ENCODE results near the gene ZRANB3.
"Not testable (repeated sequence)": the region's sequence is repeated elsewhere in the genome, so short reads cannot be mapped to it uniquely, and the experiment has no call there.

The ZRANB3 gene

DNA sequence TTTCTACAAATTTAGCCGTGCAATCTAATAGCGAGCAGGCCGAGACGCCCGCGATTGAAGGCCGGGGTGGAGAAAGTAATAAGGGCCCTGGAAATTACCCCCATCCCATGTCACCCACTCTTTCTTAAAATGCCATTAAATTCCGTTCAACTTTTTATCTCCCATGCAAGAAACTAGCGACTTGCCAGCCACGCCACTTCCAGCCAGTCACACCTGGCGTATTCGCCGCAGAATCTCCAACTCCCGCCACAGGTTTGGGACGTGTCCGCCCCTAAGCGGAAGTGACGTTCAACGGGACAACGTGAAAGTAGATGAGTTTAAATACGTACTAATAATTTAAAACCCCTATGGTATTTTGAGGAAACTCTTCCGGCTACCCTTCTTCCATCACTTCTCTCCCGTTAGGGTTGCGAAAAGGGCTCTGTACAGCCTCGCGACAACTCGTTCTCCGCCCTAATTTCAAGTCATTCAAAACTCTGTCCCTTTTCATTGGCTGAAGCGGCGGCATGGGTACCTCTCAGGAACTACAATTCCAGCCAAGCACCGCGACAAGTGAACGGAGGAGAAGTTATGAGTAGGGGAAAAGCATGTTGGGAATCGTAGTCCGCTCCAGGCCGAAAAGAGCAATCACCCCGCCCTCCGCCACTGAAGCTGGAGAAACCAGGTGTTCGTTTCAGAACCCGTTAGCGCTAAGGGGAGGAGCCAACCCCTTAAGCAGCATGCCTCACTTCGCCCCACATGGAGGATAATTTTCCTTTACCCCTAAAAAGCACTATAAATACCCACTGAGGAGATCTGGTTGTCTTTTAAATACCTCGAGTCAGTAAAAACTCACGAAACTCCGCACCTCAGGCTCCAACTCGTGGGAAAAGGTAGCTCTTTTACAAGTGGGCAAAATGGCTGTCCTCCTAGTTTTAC, at the start of gene ZRANB3:
Gene ZRANB3, minus strand, starts transcription at position 906 of the 918 bp plus-strand sequence.
- DNase-seq: peak; percentile 95

GRCh38 chr2:135573620-135574019, 42.6 kb upstream of the ZRANB3 start:
- no peak for DNase-seq

DNA sequence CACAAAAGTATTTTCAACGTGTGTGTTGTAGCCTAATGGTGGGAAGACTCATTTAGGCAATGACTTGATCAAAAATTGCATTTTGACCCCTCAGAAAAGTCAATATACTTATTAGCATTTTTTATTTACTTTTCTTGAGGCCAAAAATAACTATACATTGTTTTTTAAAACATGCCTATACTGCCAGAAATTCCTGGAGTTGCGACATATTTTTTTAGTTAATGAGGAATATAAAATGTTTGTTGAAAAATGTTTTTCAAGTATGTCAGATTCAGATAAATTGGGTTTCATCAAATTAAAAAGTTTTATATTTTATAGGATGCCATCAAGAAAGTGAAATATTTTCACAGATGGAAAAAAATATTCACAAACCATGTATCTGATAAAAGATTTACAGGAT, 39.9 kb upstream of the ZRANB3 start:
- DNase-seq: no peak

DNA sequence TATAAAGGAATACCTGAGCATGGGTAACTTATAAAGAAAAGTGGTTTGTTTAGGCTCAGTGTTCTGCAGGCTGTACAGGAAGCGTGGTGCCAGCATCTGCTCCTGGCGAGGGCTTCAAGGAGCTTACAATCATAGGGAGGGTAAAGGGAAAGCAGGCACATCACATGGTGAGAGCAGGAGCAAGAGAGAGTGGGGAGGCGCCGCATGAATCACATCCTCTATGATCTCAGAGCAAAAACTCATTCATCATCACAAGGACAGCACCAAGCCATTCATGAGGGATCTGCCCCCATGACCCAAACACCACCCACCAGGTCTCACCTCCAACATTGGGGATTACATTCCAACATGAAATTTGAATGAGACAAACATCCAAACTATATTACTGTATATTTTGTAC, 32.8 kb upstream of the ZRANB3 start:
- no peak for DNase-seq

- no peak for DNase-seq
These were observed 30.9 kb upstream of the ZRANB3 start for GRCh38 chr2:135561925-135562324.

GRCh38 chr2:135557530-135557929, 26.5 kb upstream of the ZRANB3 start:
- DNase-seq: no peak

- DNase-seq: no peak
These were observed 24.3 kb upstream of the ZRANB3 start for GRCh38 chr2:135555311-135555710.

- DNase-seq: no peak
These were observed 21.9 kb upstream of the ZRANB3 start for GRCh38 chr2:135552887-135553286.

GRCh38 chr2:135551356-135551755, 20.3 kb upstream of the ZRANB3 start:
- DNase-seq: no peak

DNA sequence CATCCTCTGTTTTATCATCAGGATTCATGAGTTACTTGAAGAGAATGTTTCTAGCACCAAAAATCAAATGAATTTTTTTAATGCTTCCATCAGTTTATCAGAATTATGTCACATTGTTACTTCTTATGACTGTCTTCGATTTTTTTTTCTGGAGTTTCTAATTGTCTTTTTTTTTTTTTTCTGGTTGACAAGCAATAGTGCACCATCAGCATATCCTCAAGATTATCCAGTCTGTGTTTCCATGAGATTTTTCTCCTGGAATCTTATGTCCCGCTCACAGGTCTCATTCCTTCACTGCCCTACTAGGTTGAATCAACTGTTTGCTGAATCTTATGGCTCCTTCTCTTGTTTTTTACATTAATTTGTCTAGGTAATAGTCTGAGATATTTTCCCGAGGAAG, 16.3 kb upstream of the ZRANB3 start:
- DNase-seq: no peak

DNA sequence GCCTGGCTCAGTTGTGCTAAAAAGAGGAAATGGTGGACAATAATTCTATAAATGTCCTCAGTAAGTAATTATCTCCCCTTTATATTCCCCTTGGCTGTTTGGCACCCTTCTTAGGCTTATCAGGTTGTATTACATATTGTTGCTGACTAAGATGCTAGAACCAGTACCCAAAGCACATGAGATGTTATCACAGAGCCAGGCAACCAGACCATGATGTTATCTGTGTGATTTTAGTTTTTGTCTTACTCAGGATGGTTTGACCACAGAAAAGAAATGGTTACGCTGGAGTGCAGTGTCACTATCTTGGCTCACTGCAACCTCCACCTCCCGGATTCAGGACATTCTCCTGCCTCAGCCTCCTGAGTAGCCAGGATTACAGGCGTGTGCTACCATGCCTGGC, 15.4 kb upstream of the ZRANB3 start:
- no peak for DNase-seq

GRCh38 chr2:135533545-135533944, 2.5 kb upstream of the ZRANB3 start:
- DNase-seq: not testable (repeated sequence)

DNA sequence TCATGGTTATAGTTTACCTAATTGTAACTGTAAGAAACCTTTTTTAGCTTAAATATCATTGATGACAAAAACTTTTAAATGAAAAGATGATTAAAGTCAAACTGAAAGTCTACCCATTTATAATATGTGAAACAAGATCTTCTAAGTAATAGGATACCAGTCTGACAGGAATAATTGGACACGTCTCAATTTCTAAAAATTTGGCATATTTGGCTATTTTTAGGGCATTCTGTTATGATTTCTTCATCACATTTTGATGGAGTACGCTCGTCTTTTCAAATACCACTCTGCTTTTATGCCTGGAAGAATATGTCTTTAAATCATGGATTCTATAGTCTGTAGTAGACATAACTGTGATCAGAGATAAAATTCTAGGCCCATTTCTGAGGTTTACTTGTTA, 1.6 kb upstream of the ZRANB3 start:
- no peak for DNase-seq

DNA sequence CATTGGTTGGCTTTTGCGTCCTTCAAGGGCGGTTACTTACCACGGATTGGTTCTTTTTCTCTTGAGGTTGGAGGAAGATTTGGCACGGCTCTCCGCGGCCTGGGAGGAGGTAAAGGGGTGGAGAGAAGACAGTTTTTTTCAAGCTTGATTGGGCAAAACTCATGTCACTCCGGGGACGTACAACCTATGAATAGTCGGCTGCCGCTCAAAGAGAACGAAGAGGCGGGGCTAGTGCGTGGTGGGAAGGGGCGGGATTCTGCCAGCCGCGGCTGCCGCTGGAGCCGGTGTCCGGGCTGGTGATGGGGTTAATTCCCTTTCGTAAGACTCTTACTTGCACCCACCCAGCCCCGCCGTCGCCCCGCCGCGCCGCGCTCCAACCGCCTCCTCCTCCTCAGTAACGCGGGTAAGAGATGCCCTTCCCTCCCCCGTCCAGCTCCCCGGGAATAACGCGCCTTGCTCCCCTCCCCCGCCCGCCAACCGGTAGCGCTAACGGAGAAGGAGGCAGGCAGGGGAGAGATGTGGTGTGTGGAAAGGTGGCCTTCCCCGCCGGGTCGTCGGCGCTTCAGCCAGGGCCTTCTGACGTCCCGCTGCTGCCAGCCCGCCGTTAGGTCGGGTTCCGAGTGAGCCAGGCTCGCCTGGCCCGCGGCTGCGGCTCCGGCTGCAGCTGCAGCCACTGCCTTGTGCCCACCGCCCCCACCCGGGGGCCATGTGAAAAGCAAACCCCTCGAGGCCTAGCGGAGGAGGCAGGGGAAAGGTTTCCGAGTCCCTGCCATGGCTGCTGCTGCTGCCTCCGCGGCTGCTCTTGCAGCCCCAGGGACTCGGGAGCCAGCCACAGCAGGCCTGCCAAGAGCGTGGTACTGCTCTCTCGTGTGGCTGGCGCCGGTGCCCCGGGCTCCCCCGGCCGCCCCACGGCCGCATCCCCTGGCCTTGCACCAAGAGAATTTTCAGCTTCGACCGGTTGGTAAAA, 496 bp upstream of the ZRANB3 start, which contains the start of gene R3HDM1:
Gene R3HDM1, plus strand, starts transcription at position 254 of the 967 bp plus-strand sequence. CDS start 73,362 bp downstream, outside the sequence.
- DNase-seq: peak; percentile 96

DNA sequence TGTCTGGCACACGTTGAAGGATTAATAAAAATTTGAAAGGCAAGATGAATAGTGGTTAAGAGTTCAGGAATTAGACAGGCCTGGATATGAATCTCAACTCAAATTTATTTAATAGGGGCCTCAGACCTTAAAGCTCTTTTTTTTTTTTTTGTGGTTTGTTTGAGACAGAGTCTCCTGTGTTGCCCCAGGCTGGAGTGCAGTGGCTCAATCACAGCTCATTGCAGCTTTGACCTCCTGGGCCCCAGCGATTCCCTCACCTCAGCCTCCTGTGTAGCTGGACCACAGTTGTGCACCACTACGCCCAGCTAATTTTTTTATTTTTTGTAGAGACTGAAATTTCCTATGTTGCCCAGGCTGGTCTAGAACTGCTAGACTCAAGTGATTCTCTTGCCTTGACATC, 3.0 kb downstream of the ZRANB3 start:
- DNase-seq: no peak

- DNase-seq: no peak
These were observed 5.2 kb downstream of the ZRANB3 start for GRCh38 chr2:135525786-135526185.

DNA sequence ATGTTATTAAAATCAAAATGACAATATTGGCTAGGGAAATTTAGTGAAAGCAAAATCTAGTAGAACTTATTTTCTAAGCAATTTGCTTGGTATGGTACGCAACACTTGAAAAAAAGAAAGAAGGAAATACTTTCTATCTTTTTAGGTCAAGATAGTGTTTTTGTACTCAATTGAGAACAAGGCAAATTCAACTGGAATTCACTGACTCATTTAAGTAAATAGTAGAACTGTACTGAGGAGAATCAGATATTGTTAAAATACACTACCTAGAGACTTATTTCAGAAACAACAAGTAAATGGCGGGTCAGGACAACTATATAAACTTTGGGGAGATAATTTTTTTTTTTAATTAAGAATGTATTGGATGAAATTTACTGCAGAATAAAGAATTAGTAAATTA, 18.9 kb downstream of the ZRANB3 start:
- no peak for DNase-seq

DNA sequence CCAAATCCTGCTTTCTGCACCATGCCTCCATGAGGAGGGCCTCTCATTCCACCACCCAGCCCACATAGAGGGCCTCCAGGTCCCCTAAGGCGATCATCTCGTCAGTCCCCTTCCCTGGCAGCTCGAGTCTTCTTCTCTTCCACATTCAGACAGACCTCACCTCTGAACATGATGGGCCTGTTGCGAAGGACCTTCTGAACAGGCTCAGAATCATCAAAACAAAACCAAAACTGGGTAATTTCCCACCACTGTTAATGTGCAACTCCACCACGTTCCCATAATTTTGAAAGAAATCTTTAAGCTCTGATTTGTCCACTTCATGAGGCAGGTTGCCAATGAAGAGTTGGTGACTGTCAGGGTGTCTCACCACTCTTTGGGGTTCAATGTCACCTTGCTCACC, 20.4 kb downstream of the ZRANB3 start:
- no peak for DNase-seq

DNA sequence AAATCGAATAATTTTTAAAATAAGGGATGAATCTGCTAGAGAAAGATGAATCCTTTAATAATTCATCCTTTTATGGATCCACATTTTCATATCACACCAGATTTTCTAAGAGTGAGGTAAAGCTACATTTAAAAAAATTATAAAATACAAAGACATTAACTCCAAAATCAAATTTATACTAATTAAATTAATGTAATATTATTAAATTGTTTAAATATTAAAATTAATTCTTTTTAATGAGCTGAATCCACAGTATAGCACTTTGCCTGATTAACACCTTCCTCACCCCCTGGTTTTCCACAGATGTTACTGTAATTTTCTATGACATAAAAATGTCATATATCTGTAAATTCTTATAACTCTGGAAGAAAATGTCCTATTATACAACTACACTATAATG, 26.2 kb downstream of the ZRANB3 start:
- DNase-seq: no peak

DNA sequence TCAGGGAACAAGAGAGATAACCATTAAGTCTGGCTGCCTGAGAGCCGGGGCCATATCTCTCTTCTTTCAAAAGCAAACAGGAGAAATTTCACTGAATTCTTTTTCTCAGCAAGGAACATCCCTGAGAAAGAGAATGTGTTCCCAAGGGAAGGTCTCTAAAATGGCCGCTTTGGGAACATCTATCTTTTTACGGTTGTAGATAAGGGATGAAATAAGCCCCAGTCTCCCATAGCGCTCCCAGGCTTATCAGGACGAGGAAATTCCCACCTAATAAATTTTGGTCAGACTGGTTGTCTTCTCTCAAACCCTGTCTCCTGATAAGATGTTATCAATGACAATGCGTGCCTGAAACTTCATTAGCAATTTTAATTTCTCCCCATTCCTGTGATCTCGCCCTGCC, 32.4 kb downstream of the ZRANB3 start:
- not testable (repeated sequence) for DNase-seq

- DNase-seq: no peak
These were observed 36.1 kb downstream of the ZRANB3 start for GRCh38 chr2:135494917-135495316.

DNA sequence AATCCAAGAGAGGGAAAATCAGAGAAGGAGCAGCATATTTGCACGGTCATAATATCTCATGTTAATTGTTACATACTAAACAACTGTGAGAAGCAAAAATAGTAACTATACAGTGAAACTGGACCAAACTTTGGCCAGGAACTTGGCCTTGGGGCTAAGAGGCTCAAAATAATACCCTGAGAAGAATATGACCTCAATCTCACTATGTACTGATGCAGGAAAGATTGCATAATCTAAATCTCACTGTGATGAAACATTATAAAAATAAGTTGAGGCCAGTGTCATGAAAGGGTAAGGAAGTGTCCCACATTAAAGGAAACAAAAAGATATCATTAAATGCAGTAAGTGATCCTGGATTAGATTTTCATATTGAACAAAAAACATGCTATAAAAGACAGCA, 36.5 kb downstream of the ZRANB3 start:
- DNase-seq: no peak

DNA sequence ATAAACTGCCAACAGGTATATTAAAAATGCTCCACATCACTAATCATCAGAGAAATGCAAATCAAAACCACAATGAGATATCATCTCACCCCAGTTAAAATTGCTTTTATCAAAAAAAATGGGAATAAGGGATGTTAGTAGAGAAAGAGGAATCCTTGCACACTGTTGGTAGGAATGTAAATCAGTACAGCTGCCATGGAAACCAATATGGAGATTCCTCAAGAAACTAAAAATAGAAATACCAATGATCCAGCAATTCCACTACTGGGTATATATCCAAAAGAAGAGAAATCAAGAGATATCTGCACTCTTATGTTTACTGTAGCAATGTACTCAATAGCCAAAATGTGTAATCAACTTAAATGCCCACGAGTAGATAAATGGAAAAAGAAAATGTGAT, 40.6 kb downstream of the ZRANB3 start:
- DNase-seq: no peak

DNA sequence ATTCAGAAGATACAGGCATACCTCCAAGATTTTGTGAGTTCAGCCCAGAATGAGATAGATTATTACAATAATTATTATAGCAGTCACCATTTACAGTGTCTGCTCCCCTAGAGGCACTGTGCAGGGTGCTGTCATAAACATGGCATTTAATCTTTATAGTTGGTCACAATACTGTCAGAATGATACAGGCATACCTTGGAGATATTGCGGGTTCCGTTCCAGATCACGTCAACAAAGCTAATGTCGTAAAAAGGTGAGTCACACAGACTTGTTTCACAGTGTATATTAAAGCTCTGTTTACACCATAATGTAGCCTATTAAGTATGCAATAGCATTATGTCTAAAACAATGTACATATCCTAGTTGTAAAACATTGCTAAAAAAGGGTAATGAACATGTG, 45.6 kb downstream of the ZRANB3 start:
- no peak for DNase-seq

Data from CD4-positive, alpha-beta T cell treated with Interferon gamma for 1 hour (primary cell).